ENCODE results near the gene GNA12. TPM values are rescaled to one million over a fixed set of nuclear protein-coding genes. Genes with fewer than 3 reads are reported as not detected.

Gene GNA12
- polyA plus RNA-seq, 1 donor (not counting 4 experiments of a cell fraction or from before 2014, with no cell fraction given), result 35.5 TPM

DNA sequence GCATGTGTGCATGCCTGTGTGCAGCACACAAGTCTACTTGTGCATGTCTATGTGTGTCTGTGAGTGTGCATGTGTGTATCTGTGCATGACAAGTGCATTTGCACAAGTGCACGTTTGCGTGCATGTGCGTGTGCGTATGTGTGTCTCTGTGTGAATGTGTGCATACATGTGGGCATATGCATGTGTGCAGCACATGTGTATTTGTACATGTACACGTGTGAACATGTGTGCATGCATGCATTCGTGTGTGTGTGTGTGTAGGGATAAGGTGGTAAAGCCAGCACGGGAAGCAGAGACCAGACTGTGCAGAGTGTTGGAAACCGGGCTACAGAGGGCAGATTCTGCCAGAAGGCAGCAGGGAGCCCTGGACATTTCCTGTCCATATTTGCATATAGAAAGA, 35.9 kb upstream of the GNA12 start:
- Histone ChIP-seq H3K36me3 (ENCODE audit: control insufficient read depth in 2 of 2, extremely low read depth in 1 of 2, insufficient read depth in 2 of 2, low read length in 2 of 2) (no peaks in the 10 kb centered on the region), H3K4me2 (ENCODE audit: control insufficient read depth, extremely low read depth, insufficient read depth, low read depth, low read length) (no peak overlapping the region), H3K4me3 (ENCODE audit: control insufficient read depth in 2 of 3, extremely low read depth in 1 of 3, insufficient read depth in 2 of 3, low read depth in 1 of 3, low read length in 3 of 3) (no peak overlapping the region), H3K27me3 (ENCODE audit: control insufficient read depth, extremely low read depth, insufficient read depth, low read length) (peaks cover 9% of the 10 kb centered on the region), H3K9ac (ENCODE audit: control insufficient read depth, extremely low read depth, insufficient read depth, low read length) (no peak overlapping the region), H3K9me3 (ENCODE audit: control insufficient read depth, low read depth, low read length) (no peaks in the 10 kb centered on the region), H3K9me1 (ENCODE audit: control insufficient read depth, extremely low read depth, insufficient read depth, low read length) (no peaks in the 10 kb centered on the region), H4K20me1 (ENCODE audit: control insufficient read depth, extremely low read depth, insufficient read depth, low read length) (no peaks in the 10 kb centered on the region), H3K79me2 (ENCODE audit: control insufficient read depth, insufficient read depth, low read length) (no peaks in the 10 kb centered on the region), H3K27ac (ENCODE audit: control insufficient read depth, insufficient read depth, low read length) (no peak overlapping the region), H3K4me1 (ENCODE audit: control insufficient read depth, extremely low read depth, insufficient read depth, low read length) (peaks cover 19% of the 10 kb centered on the region), H2AFZ (ENCODE audit: control insufficient read depth, low read length) (no peak overlapping the region)
- FAIRE-seq (no peak), DNase-seq (ENCODE audit: low read depth, low spot score) (no peak)
- dilution Hi-C loops (cut with MboI; ENCODE audit: extremely low pct_ligation_motif_present, low sequenced_read_pairs), result no loop called here
- TF ChIP-seq, protein P1, sequence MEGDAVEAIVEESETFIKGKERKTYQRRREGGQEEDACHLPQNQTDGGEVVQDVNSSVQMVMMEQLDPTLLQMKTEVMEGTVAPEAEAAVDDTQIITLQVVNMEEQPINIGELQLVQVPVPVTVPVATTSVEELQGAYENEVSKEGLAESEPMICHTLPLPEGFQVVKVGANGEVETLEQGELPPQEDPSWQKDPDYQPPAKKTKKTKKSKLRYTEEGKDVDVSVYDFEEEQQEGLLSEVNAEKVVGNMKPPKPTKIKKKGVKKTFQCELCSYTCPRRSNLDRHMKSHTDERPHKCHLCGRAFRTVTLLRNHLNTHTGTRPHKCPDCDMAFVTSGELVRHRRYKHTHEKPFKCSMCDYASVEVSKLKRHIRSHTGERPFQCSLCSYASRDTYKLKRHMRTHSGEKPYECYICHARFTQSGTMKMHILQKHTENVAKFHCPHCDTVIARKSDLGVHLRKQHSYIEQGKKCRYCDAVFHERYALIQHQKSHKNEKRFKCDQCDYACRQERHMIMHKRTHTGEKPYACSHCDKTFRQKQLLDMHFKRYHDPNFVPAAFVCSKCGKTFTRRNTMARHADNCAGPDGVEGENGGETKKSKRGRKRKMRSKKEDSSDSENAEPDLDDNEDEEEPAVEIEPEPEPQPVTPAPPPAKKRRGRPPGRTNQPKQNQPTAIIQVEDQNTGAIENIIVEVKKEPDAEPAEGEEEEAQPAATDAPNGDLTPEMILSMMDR (optimal IDR thresholded peaks at IDR 0.05 in 1 of 3, IDR thresholded peaks at IDR 0.05 in 1 of 3, conservative IDR thresholded peaks at IDR 0.05 in 1 of 3; ENCODE audit: extremely low read depth in 1 of 3, insufficient read depth in 2 of 3, low read length in 3 of 3), result no peak
- no peak for TF ChIP-seq EZH2 (IDR thresholded peaks at IDR 0.05; ENCODE audit: low read length)

DNA sequence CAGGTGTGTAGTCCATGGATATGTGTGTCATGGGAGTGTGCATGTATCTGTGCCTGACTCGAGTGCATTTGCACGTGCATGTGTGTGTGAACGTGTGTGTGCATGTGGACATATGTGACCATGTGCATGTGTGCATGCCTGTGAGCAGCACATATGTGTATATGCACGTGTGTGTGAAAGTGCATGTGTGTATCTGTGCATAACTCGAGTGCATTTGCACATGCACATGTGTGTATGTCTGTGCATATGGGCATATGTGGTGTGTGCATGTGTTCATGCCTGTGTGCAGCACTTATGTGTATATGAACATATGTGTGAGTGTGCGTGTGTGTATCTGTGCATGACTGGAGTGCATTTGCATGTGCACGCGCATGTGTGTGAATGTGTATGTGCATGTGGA, 35.2 kb upstream of the GNA12 start:
- dilution Hi-C loops (cut with MboI; ENCODE audit: extremely low pct_ligation_motif_present, low sequenced_read_pairs), result no loop called here
- H2AFZ ChIP-seq (ENCODE audit: control insufficient read depth, low read length), result no peak overlapping the region
- TF ChIP-seq EZH2 (IDR thresholded peaks at IDR 0.05; ENCODE audit: low read length), result no peak
- TF ChIP-seq, protein P1 (optimal IDR thresholded peaks at IDR 0.05 in 1 of 3, IDR thresholded peaks at IDR 0.05 in 1 of 3, conservative IDR thresholded peaks at IDR 0.05 in 1 of 3; ENCODE audit: extremely low read depth in 1 of 3, insufficient read depth in 2 of 3, low read length in 3 of 3), result no peak
- H4K20me1 ChIP-seq (ENCODE audit: control insufficient read depth, extremely low read depth, insufficient read depth, low read length), result no peaks in the 10 kb centered on the region
- no peaks in the 10 kb centered on the region for H3K9me3 ChIP-seq (ENCODE audit: control insufficient read depth, low read depth, low read length)
- FAIRE-seq (no peak), DNase-seq (ENCODE audit: low read depth, low spot score) (no peak)
- H3K4me1 ChIP-seq (ENCODE audit: control insufficient read depth, extremely low read depth, insufficient read depth, low read length), result peaks cover 20% of the 10 kb centered on the region
- H3K4me3 ChIP-seq (ENCODE audit: control insufficient read depth in 2 of 3, extremely low read depth in 1 of 3, insufficient read depth in 2 of 3, low read depth in 1 of 3, low read length in 3 of 3), result no peak overlapping the region
- no peaks in the 10 kb centered on the region for H3K9me1 ChIP-seq (ENCODE audit: control insufficient read depth, extremely low read depth, insufficient read depth, low read length)
- no peak overlapping the region for H3K27ac ChIP-seq (ENCODE audit: control insufficient read depth, insufficient read depth, low read length)
- no peaks in the 10 kb centered on the region for H3K36me3 ChIP-seq (ENCODE audit: control insufficient read depth in 2 of 2, extremely low read depth in 1 of 2, insufficient read depth in 2 of 2, low read length in 2 of 2)
- H3K27me3 ChIP-seq (ENCODE audit: control insufficient read depth, extremely low read depth, insufficient read depth, low read length), result peaks cover 9% of the 10 kb centered on the region
- no peak overlapping the region for H3K4me2 ChIP-seq (ENCODE audit: control insufficient read depth, extremely low read depth, insufficient read depth, low read depth, low read length)
- no peaks in the 10 kb centered on the region for H3K79me2 ChIP-seq (ENCODE audit: control insufficient read depth, insufficient read depth, low read length)
- H3K9ac ChIP-seq (ENCODE audit: control insufficient read depth, extremely low read depth, insufficient read depth, low read length), result no peak overlapping the region

All from keratinocyte (primary cell).